Activated CD8-positive, alpha-beta memory T cell treated with anti-CD3 and anti-CD28 coated beads, Interleukin-2, amount 10 ng/mL, durations not matched to agents 7 days and 5 days (primary cell): Measurements from ENCODE around the gene ZDHHC9. TPM values are rescaled to one million over a fixed set of nuclear protein-coding genes. Genes with fewer than 3 reads are reported as not detected.

Source experiments
- ATAC-seq: fragments of 150-1000 bp; cut with Tn5 transposase; one replicate; pipeline ENCODE4 v1.10.0; 2021; ENCODE audit warnings: moderate library complexity
- CTCF ChIA-PET: fragments of 350-600 bp; sonication (Branson Sonifier 250); formaldehyde crosslinking; loops from one replicate; lab custom pipeline; 2021; ENCODE audit warnings: antibody characterized with exemption; lab: Charles Lee
- DNase-seq: peaks from one replicate; pipeline ENCODE4 v3.0.0-alpha.2; 2020
- H3K27ac Mint-ChIP-seq: one replicate; pipeline ENCODE4 v1.8.0; 2021; ENCODE audit warnings: mild to moderate bottlenecking, mixed read lengths
- H3K27me3 Mint-ChIP-seq: one replicate; pipeline ENCODE4 v1.8.0; 2021; ENCODE audit warnings: mixed read lengths
- H3K36me3 Mint-ChIP-seq: one replicate; pipeline ENCODE4 v1.8.0; 2021; ENCODE audit warnings: mild to moderate bottlenecking, mixed read lengths
- H3K4me1 Mint-ChIP-seq: one replicate; pipeline ENCODE4 v1.8.0; 2021; ENCODE audit warnings: mixed read lengths
- H3K4me3 Mint-ChIP-seq: one replicate; pipeline ENCODE4 v1.8.0; 2021; ENCODE audit warnings: mild to moderate bottlenecking, moderate library complexity, mixed read lengths
- H3K9me3 Mint-ChIP-seq: one replicate; pipeline ENCODE4 v1.8.0; 2022; ENCODE audit warnings: low read depth, mixed read lengths
- total RNA-seq, 2 experiments: library from RNA; stranded (reverse); gene quantifications; one replicate each; pipeline ENCODE4 v1.2.3, GENCODE V29; 2021

The ZDHHC9 gene
- total RNA-seq, 2 experiments from 2014 or later = 5.5 to 7.3 TPM

DNA sequence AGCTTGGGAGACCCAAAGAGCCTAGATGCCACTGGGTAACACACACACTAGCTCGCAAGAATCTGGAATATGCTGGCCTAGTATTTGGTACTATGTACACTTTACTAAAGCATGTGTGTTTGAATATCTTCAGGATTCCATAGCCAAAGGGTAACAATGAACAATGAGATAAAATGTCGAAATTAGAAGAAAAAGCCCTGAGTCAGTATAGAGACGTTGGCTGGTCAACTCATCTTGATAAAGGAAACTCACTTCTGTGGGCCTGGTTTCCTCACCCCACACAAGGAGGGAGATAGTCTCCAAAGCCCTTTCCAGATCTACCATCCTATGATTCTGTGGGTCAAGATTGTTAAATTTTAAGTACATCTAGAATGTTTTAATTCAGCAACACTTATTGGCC, 6.9 kb downstream of the ZDHHC9 start:
- Mint-ChIP-seq H3K4me1 (peaks cover 5% of the 10 kb centered on the region), H3K27me3 (no peaks in the 10 kb centered on the region), H3K4me3 (no peak overlapping the region), H3K27ac (no peak overlapping the region), H3K36me3 (peaks cover 3% of the 10 kb centered on the region), H3K9me3 (no peaks in the 10 kb centered on the region)
- CTCF ChIA-PET = no interaction called here
- ATAC-seq = no peak
- DNase-seq = no peak

- H3K4me1 Mint-ChIP-seq = no peaks in the 10 kb centered on the region
- CTCF ChIA-PET = interaction anchor here (1.6 kb wide), 1 partner anchor 10 kb away, joined by 4 read pairs; no protein-coding TSS in a partner anchor
- no peaks in the 10 kb centered on the region for H3K27me3 Mint-ChIP-seq
Observed at GRCh38 chrX:129833153-129833990, 10.3 kb downstream of the ZDHHC9 start.

DNA sequence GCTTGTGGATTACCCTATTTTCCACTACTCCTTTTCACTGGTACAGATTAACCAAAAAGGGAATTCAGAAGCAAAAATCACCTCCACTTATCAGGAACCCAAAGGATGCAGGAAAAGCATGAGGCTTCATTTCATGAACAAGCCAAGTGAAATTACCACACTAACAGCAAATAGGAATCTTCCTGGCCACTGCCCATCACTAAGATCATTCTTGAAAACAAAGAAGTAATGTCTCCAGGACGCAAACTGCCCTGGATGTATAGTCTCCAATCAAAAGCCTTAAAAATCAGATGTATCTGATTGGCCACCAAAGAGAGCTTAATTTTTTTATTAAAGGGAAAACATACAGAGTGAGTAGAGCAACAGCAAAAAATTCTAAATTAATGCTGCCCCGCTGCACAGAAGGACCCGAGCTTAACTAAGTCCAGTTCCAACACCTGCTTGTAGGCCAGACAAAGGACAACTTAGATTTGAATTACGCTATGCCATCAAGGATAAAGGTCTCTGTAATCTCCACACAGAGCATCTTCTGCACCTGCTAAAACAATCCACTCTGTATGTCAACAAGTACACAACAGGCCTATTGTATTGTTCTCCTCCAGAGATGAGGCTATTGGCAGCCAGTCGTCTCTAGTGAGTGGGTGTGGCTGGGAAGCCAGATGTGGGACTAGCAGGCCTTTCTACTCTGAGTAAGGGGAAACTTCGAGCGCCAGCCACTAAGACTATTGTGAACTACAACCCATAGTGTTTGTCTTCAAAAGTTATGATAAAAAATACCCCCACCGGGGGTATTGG, 12.4 kb downstream of the ZDHHC9 start:
- H3K36me3 Mint-ChIP-seq = no peaks in the 10 kb centered on the region
- CTCF ChIA-PET = interaction anchor here (1.3 to 2.0 kb wide), 3 partner anchors 94 to 194 kb away, joined by 3 to 9 read pairs (median 4); partner anchors contain the start of gene APLN
- H3K4me1 Mint-ChIP-seq = peaks cover 1% of the 10 kb centered on the region
- no peaks in the 10 kb centered on the region for H3K27me3 Mint-ChIP-seq
- no peak overlapping the region for H3K27ac Mint-ChIP-seq
- DNase-seq (no peak), ATAC-seq (no peak)
- no peaks in the 10 kb centered on the region for H3K9me3 Mint-ChIP-seq
- no peak overlapping the region for H3K4me3 Mint-ChIP-seq

More at GRCh38 chrX:129833153-129833990, 10.3 kb downstream of the ZDHHC9 start:
- Mint-ChIP-seq H3K9me3 (no peaks in the 10 kb centered on the region), H3K36me3 (peaks cover 3% of the 10 kb centered on the region), H3K4me3 (no peak overlapping the region), H3K27ac (no peak overlapping the region)
- DNase-seq (no peak), ATAC-seq (no peak)

DNA sequence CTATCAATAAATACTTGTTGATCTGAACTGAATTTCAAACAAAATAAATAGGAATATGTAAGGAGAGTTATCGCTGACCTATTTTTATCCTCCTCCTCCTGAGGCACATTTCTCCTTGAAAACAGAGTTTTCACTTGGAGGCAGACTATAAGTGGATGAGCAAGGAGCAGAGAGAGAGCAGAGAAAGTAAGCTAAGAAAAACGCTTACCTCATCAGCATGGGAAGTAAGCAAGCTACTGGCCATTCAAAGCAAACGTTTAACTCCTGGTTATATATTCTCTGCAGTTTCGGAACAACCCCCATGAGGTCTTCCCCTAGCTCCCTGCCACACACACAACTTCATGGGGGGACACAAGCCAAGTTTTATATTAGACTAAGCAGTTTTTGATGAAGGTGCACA, 13.2 kb downstream of the ZDHHC9 start:
- H3K9me3 Mint-ChIP-seq = no peaks in the 10 kb centered on the region
- CTCF ChIA-PET = interaction anchor here (1.2 to 2.0 kb wide), 4 partner anchors 94 to 230 kb away, joined by 3 to 9 read pairs (median 4); partner anchors contain the start of gene APLN
- ATAC-seq = no peak

DNA sequence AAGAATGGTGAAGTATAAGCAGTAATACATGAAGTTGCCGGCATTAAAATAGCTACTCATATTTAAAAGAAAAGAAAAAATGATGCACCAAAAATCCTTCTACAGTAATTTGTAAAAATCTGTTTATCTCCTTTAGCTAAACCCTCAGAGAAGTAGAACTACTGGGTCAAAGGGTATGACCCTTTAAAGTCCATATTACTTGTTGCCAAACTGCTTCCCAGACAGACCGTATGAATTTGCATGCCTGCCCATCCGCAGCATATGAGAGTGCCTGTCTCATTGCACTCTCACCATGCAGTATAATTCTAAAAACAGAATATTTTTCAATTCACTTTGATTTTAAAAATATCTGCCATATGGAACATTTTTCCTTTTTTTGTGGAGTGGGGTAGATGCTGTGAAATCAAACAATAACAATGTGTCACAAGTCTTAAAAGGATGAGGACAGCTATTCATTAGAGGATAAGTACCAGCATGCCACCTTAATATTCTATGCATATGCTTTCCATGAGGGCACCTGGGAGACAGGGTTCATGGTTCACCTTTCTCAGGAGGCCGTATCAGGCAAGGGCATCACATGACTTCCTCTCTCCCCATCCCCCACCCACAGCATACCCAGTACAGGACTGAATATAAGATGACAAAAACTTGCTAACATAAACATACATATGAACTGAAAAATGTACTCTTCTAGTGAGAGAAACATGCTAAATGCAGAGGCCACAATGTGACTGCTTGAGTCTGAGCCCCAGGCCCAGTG, 17.8 kb downstream of the ZDHHC9 start:
- Mint-ChIP-seq H3K27ac (peak overlapping the region; percentile 70), H3K9me3 (no peaks in the 10 kb centered on the region), H3K27me3 (no peaks in the 10 kb centered on the region), H3K4me1 (peaks cover 17% of the 10 kb centered on the region), H3K36me3 (peaks cover 7% of the 10 kb centered on the region), H3K4me3 (no peak overlapping the region)
- DNase-seq (no peak), ATAC-seq (no peak)
- CTCF ChIA-PET = interaction anchor here (0.6 to 3.7 kb wide), 4 partner anchors 13 to 189 kb away, joined by 3 to 19 read pairs (median 4); no protein-coding TSS in a partner anchor

More for the DNA sequence above, 13.2 kb downstream of the ZDHHC9 start:
- DNase-seq = no peak
- H3K4me3 Mint-ChIP-seq = no peak overlapping the region
- no peak overlapping the region for H3K27ac Mint-ChIP-seq
- peaks cover 1% of the 10 kb centered on the region for H3K36me3 Mint-ChIP-seq
- no peaks in the 10 kb centered on the region for H3K27me3 Mint-ChIP-seq
- peaks cover 8% of the 10 kb centered on the region for H3K4me1 Mint-ChIP-seq

DNA sequence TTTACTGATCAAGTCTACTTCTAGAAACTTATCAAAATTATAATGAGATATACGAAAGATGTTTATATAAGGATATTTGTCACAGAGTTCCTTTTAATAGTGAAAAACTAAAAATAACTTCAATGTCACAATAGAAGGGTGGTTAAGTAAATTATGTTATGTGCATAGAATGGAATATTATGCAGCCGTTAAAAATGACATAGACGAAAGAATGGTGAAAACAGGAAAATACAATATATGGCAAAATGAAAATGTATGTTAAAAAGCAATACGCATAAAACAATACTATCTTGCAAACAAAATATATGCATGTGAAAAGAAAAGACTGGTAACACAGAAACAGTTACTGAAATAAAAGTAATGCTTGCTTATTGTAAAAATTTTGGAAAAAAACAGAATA, 19.1 kb downstream of the ZDHHC9 start:
- CTCF ChIA-PET = interaction anchor here (0.7 to 3.7 kb wide), 5 partner anchors 13 to 187 kb away, joined by 3 to 19 read pairs (median 7); no protein-coding TSS in a partner anchor
- H3K4me3 Mint-ChIP-seq = no peak overlapping the region
- peaks cover 17% of the 10 kb centered on the region for H3K4me1 Mint-ChIP-seq
- ATAC-seq (no peak), DNase-seq (no peak)
- H3K9me3 Mint-ChIP-seq = no peaks in the 10 kb centered on the region
- no peaks in the 10 kb centered on the region for H3K27me3 Mint-ChIP-seq
- H3K27ac Mint-ChIP-seq = no peak overlapping the region
- peaks cover 9% of the 10 kb centered on the region for H3K36me3 Mint-ChIP-seq

DNA sequence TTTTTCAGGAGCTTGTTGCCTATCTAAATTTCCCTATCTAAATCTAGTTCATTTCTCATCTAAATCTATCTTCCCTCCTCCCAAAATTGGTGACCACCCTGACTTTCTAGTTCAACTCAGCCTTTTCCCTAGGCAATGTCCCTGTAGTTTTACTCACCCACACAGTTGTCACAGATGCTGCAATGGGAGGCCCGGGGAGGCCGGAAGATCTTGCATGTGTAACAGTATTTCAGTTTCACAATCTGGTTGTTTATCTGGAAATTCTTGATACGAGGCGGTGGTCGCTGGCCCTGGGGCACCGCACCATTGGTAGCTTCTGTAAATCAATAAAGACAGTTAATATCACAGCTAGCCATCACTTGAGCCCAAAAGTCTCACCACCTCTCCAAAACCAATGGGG, 20.2 kb downstream of the ZDHHC9 start:
- Mint-ChIP-seq H3K9me3 (no peaks in the 10 kb centered on the region), H3K4me1 (peaks cover 17% of the 10 kb centered on the region), H3K36me3 (peaks cover 9% of the 10 kb centered on the region), H3K27me3 (no peaks in the 10 kb centered on the region), H3K27ac (peak overlapping the region; percentile 91), H3K4me3 (peak overlapping the region; percentile 53)
- ATAC-seq (peak; percentile 74), DNase-seq (peak; percentile 42)
- CTCF ChIA-PET = interaction anchor here (0.9 to 3.7 kb wide), 24 partner anchors 9 to 218 kb away, joined by 3 to 19 read pairs (median 5); no protein-coding TSS in a partner anchor

- Mint-ChIP-seq H3K27me3 (no peaks in the 10 kb centered on the region), H3K36me3 (peaks cover 9% of the 10 kb centered on the region), H3K27ac (peak overlapping the region; percentile 91), H3K4me3 (peak overlapping the region; percentile 53), H3K9me3 (no peaks in the 10 kb centered on the region), H3K4me1 (peaks cover 17% of the 10 kb centered on the region)
- DNase-seq = peak; percentile 67
- peak; percentile 97 for ATAC-seq
- CTCF ChIA-PET = interaction anchor here (0.9 to 3.7 kb wide), 26 partner anchors 9 to 214 kb away, joined by 3 to 19 read pairs (median 4); no protein-coding TSS in a partner anchor
Observed at GRCh38 chrX:129823115-129823514, 20.6 kb downstream of the ZDHHC9 start.

DNA sequence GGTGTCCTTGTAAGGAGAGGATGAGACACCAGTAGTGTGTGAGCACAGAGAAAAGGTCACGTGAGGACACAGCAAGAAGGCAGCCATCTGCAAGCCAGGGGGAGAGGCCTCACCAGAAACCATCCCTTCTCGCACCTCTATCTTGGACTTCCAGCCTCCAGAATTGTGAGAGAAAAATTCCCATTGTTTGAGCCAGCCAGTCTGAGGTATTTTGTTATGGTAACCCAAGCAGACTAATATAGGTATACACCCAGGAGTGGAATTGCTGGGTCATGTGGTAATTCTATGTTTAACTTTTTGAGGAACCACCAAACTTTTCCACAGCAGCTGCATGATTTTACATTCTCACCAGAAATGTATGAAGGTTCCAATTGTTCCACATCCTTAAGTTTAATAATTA, 25.6 kb downstream of the ZDHHC9 start:
- CTCF ChIA-PET = no interaction called here
- Mint-ChIP-seq H3K36me3 (peaks cover 9% of the 10 kb centered on the region), H3K27ac (no peak overlapping the region), H3K27me3 (no peaks in the 10 kb centered on the region), H3K4me1 (peaks cover 4% of the 10 kb centered on the region), H3K4me3 (no peak overlapping the region), H3K9me3 (no peaks in the 10 kb centered on the region)
- ATAC-seq (no peak), DNase-seq (no peak)

GRCh38 chrX:129813662-129814368, 29.9 kb downstream of the ZDHHC9 start:
- no peak overlapping the region for H3K4me3 Mint-ChIP-seq
- peaks cover 17% of the 10 kb centered on the region for H3K36me3 Mint-ChIP-seq
- ATAC-seq (no peak), DNase-seq (no peak)
- H3K27me3 Mint-ChIP-seq = no peaks in the 10 kb centered on the region
- CTCF ChIA-PET = interaction anchor here (0.7 to 1.0 kb wide), 2 partner anchors 9 to 109 kb away, joined by 3 to 6 read pairs; no protein-coding TSS in a partner anchor
- no peak overlapping the region for H3K27ac Mint-ChIP-seq
- H3K4me1 Mint-ChIP-seq = peaks cover 8% of the 10 kb centered on the region
- H3K9me3 Mint-ChIP-seq = no peaks in the 10 kb centered on the region

- DNase-seq (no peak), ATAC-seq (peak; percentile 49)
- Mint-ChIP-seq H3K27me3 (no peaks in the 10 kb centered on the region), H3K4me3 (no peak overlapping the region), H3K4me1 (peaks cover 17% of the 10 kb centered on the region), H3K36me3 (peaks cover 21% of the 10 kb centered on the region), H3K9me3 (no peaks in the 10 kb centered on the region), H3K27ac (peak overlapping the region; percentile 56)
- CTCF ChIA-PET = interaction anchor here (1.2 to 1.6 kb wide), 3 partner anchors 14 to 55 kb away, joined by 3 to 6 read pairs (median 3); no protein-coding TSS in a partner anchor
Observed at GRCh38 chrX:129808829-129809796, 34.6 kb downstream of the ZDHHC9 start.
